A549 (cell line): ENCODE data around the gene IL20RA.

Experiments
- CHD2 ChIP-seq: fragments of 150-350 bp; IDR thresholded peaks from 2 replicates; pipeline ENCODE4 v1.6.1; 2014; ENCODE audit warnings: low read length; ENCODE audit not compliant: partially characterized antibody
- CTCF ChIP-seq: fragments of >200 bp; sonication (Bioruptor Twin); formaldehyde crosslinking; IDR thresholded peaks from 3 replicates; pipeline ENCODE4 v1.5.1; 2016
- EP300 ChIP-seq, 2 experiments: fragments of >200 bp; sonication (Bioruptor Twin); formaldehyde crosslinking; IDR thresholded peaks; 2 replicates in 1 of 2; 3 replicates in 1 of 2; pipeline ENCODE4 v1.6.1; 2016 to 2017
- HMGXB4 ChIP-seq: fragments of 250-450 bp; sonication (Bioruptor Pico); IDR thresholded peaks from 2 replicates; pipeline ENCODE4 v1.5.0; 2021; ENCODE audit warnings: mild to moderate bottlenecking, moderate library complexity, borderline replicate concordance
- JUN ChIP-seq, 2 experiments: fragments of >200 bp; sonication (Bioruptor Twin); formaldehyde crosslinking; IDR thresholded peaks; 2 replicates in 1 of 2; 3 replicates in 1 of 2; pipeline ENCODE4 v1.6.1; 2016 to 2017
- MAZ ChIP-seq: fragments of 150-350 bp; IDR thresholded peaks from 2 replicates; pipeline ENCODE4 v1.6.1; 2014; ENCODE audit warnings: antibody characterized with exemption, low read depth, low read length, borderline replicate concordance
- POLR2A ChIP-seq: IDR thresholded peaks from 2 replicates; pipeline ENCODE4 v1.6.1; 2012; ENCODE audit warnings: mild to moderate bottlenecking, low read length
- POLR2AphosphoS2 ChIP-seq: conservative IDR thresholded peaks from 2 replicates; pipeline ENCODE4 v1.6.1; 2012; ENCODE audit warnings: low read length, improper control_type of control experiment, inconsistent platforms
- RARB ChIP-seq: fragments of 250-450 bp; sonication (Bioruptor Pico); IDR thresholded peaks from 2 replicates; pipeline ENCODE4 v1.8.0; 2021; ENCODE audit warnings: mild to moderate bottlenecking, moderate library complexity
- ZFP36 ChIP-seq: fragments of 450-650 bp; IDR thresholded peaks from 2 replicates; pipeline ENCODE4 v1.6.1; 2014; ENCODE audit warnings: borderline replicate concordance; ENCODE audit not compliant: partially characterized antibody

- TF ChIP-seq RARB (no peak), CTCF (no peak), JUN (IDR thresholded peaks at IDR 0.05) (no peak), MAZ (no peak), POLR2AphosphoS2 (no peak), CHD2 (no peak), HMGXB4 (no peak), ZFP36 (no peak), EP300 (IDR thresholded peaks at IDR 0.05) (no peak), POLR2A (no peak)
These were observed 48.7 kb upstream of the IL20RA start for GRCh38 chr6:137093183-137094069.
